Neuronal stem cell (in vitro differentiated cells): ENCODE measurements around the gene KIF1A.

Experiments used
- DNase-seq: peaks from one replicate; pipeline ENCODE4 v3.0.0-alpha.2; 2013; ENCODE audit warnings: low spot score
- H2AFZ ChIP-seq: one replicate; pipeline ENCODE4 v1.6.1; 2013; ENCODE audit warnings: mild to moderate bottlenecking, low read length, inconsistent platforms
- H2AK5ac ChIP-seq: 2 replicates; pipeline ENCODE4 v1.6.1; 2013; ENCODE audit warnings: low read depth, mild to moderate bottlenecking, inconsistent platforms, low read length, moderate library complexity, mixed read lengths
- H2BK120ac ChIP-seq: 2 replicates; pipeline ENCODE4 v1.6.1; 2013; ENCODE audit warnings: low read depth, mild to moderate bottlenecking, inconsistent platforms, low read length, moderate library complexity, mixed read lengths
- H2BK12ac ChIP-seq: one replicate; pipeline ENCODE4 v1.6.1; 2013; ENCODE audit warnings: low read length, inconsistent platforms
- H2BK15ac ChIP-seq: 2 replicates; pipeline ENCODE4 v1.6.1; 2013; ENCODE audit warnings: mild to moderate bottlenecking, low read length, inconsistent platforms, mixed read lengths
- H2BK5ac ChIP-seq: one replicate; pipeline ENCODE4 v1.6.1; 2013; ENCODE audit warnings: inconsistent platforms, mild to moderate bottlenecking, low read length, moderate library complexity
- H3K14ac ChIP-seq: one replicate; pipeline ENCODE4 v1.6.1; 2013; ENCODE audit warnings: low read length, inconsistent platforms
- H3K18ac ChIP-seq: 2 replicates; pipeline ENCODE4 v1.6.1; 2013; ENCODE audit warnings: low read length, inconsistent platforms
- H3K23ac ChIP-seq: 2 replicates; pipeline ENCODE4 v1.6.1; 2013; ENCODE audit warnings: low read depth, mild to moderate bottlenecking, mixed read lengths, low read length, inconsistent platforms; ENCODE audit not compliant: poor library complexity
- H3K27ac ChIP-seq: replicated peaks from 3 replicates; pipeline ENCODE4 v1.5.1; 2013; ENCODE audit warnings: low read length, inconsistent platforms
- H3K27me3 ChIP-seq, 3 experiments: 2 replicates each; pipeline ENCODE4 v1.6.1; 2013; ENCODE audit warnings: low read length in 3 of 3, mild to moderate bottlenecking in 2 of 3, inconsistent platforms in 1 of 3, low read depth in 1 of 3, mixed read lengths in 1 of 3, moderate library complexity in 1 of 3; ENCODE audit not compliant: control insufficient read depth in 3 of 3, insufficient read depth in 3 of 3
- H3K36me3 ChIP-seq, 2 donors: replicated peaks in 1 of 2; 2 replicates each; pipeline ENCODE4 v1.6.1; 2013; ENCODE audit warnings: low read length in 2 of 2; ENCODE audit not compliant: control insufficient read depth in 2 of 2, insufficient read depth in 2 of 2
- H3K4ac ChIP-seq: 2 replicates; pipeline ENCODE4 v1.6.1; 2013; ENCODE audit warnings: inconsistent platforms, mild to moderate bottlenecking, low read length, moderate library complexity
- H3K4me1 ChIP-seq, 2 donors: 1 replicate in 1 of 2; 2 replicates in 1 of 2; pipeline ENCODE4 v1.6.1; 2013; ENCODE audit warnings: low read length in 2 of 2, low read depth in 1 of 2; ENCODE audit not compliant: control insufficient read depth in 2 of 2, insufficient read depth in 1 of 2
- H3K4me2 ChIP-seq: one replicate; pipeline ENCODE4 v1.6.1; 2013; ENCODE audit warnings: mild to moderate bottlenecking, low read length, inconsistent platforms; ENCODE audit not compliant: insufficient read depth, poor library complexity, severe bottlenecking
- H3K4me3 ChIP-seq, 2 donors: 2 replicates each; pipeline ENCODE4 v1.5.1; 2013; ENCODE audit warnings: low read length in 2 of 2, mild to moderate bottlenecking in 2 of 2, inconsistent platforms in 1 of 2, moderate library complexity in 1 of 2
- H3K79me1 ChIP-seq: one replicate; pipeline ENCODE4 v1.6.1; 2013; ENCODE audit warnings: low read depth, mild to moderate bottlenecking, inconsistent platforms, low read length, moderate library complexity
- H3K9ac ChIP-seq: one replicate; pipeline ENCODE4 v1.6.1; 2013; ENCODE audit warnings: mild to moderate bottlenecking, low read depth, low read length, inconsistent platforms; ENCODE audit not compliant: poor library complexity
- H3K9me3 ChIP-seq, 2 donors: replicated peaks in 1 of 2; 2 replicates each; pipeline versions ENCODE3 to v1.6.1; 2013; ENCODE audit warnings: low read length in 2 of 2, mild to moderate bottlenecking in 2 of 2, inconsistent platforms in 1 of 2, low read depth in 1 of 2, mixed read lengths in 1 of 2, moderate library complexity in 1 of 2; ENCODE audit not compliant: control insufficient read depth in 2 of 2, insufficient read depth in 1 of 2
- H4K8ac ChIP-seq: one replicate; pipeline ENCODE4 v1.6.1; 2013; ENCODE audit warnings: low read depth, mild to moderate bottlenecking, inconsistent platforms, low read length, moderate library complexity
- H4K91ac ChIP-seq: one replicate; pipeline ENCODE4 v1.6.1; 2013; ENCODE audit warnings: low read length, low read depth, mild to moderate bottlenecking, inconsistent platforms; ENCODE audit not compliant: poor library complexity
- WGBS, 2 donors: extraction: QIAGEN DNeasy Blood & Tissue Kit; methylation state at CpG; one replicate each; pipeline ENCODE4 v1.1.7; 2013; ENCODE audit warnings: missing lambda C conversion rate in 2 of 2, mixed read lengths in 1 of 2; ENCODE audit not compliant: insufficient read length in 2 of 2, insufficient replicate concordance in 1 of 2; ENCODE audit errors: extremely low coverage in 2 of 2; 5-methylcytosine and 5-hydroxymethylcytosine counted together

Gene KIF1A

DNA sequence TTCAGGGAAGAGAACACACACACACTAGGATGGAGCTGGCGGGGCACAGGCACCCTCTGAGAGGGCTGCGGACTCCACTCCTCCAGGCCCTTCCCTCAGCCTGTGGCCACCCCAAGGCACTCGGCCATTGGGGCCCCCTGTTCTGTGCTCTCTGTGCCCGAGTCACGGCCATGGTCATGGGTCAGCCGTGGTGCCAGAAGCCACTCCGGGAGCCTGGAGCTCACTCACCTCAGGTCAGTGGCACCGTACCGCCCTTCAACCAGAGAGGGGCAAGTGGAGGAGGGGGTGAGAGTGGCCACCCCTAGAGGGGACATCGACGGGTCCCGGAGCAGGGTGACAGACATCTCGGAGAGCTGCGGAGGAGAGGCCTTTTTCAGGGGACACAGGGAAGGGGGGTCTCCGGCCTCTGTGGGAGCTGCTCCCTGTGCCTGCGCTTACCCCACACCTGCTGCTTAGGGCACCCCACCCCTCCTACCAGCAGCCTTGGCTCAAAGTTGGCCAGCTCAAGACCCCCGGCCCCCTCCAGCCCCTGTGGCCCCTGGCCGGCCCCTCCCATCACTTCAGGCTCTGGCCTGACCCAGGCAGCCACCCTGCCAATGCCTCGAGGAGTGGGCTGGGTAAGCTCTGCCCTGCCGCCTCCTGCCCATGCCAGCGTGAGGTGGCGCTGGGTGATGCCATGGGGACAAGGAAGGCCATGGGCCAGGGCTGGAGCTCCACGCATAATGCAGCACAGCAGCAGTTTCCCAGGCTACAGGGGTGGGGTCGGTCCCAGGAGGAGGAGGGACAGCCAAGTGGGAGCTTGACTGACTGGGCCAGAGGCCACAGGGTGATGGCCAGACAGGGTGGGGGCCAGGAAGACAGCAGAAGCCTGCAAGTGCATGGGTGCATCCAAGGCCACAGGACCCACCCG, 99.1 kb downstream of the KIF1A start:
- H3K23ac ChIP-seq = no peak overlapping the region
- H3K36me3 ChIP-seq = peaks cover 40 to 54% of the 10 kb centered on the region in 2 donors
- peak overlapping the region; percentile 48 for H3K18ac ChIP-seq
- no peak overlapping the region for H3K14ac ChIP-seq
- H4K8ac ChIP-seq = no peak overlapping the region
- no peak overlapping the region for H2BK120ac ChIP-seq
- H2BK5ac ChIP-seq = no peak overlapping the region
- H2AK5ac ChIP-seq = no peak overlapping the region
- H2AFZ ChIP-seq = no peak overlapping the region
- peaks cover 0 to 2% of the 10 kb centered on the region in 2 donors for H3K9me3 ChIP-seq
- no CpG with 5 or more reads among the region's 25 CpGs for WGBS, 2 donors
- H3K4me2 ChIP-seq = no peak overlapping the region
- no peak overlapping the region for H2BK12ac ChIP-seq
- no peak overlapping the region for H2BK15ac ChIP-seq
- DNase-seq = no peak
- H3K4me3 ChIP-seq = no peak overlapping the region
- H3K4ac ChIP-seq = no peak overlapping the region
- H3K27me3 ChIP-seq = no peaks in the 10 kb centered on the region
- H3K79me1 ChIP-seq = peaks cover 9% of the 10 kb centered on the region
- no peak overlapping the region for H3K27ac ChIP-seq
- no peak overlapping the region for H3K9ac ChIP-seq
- no peak overlapping the region for H4K91ac ChIP-seq
- H3K4me1 ChIP-seq = no peaks in the 10 kb centered on the region

DNA sequence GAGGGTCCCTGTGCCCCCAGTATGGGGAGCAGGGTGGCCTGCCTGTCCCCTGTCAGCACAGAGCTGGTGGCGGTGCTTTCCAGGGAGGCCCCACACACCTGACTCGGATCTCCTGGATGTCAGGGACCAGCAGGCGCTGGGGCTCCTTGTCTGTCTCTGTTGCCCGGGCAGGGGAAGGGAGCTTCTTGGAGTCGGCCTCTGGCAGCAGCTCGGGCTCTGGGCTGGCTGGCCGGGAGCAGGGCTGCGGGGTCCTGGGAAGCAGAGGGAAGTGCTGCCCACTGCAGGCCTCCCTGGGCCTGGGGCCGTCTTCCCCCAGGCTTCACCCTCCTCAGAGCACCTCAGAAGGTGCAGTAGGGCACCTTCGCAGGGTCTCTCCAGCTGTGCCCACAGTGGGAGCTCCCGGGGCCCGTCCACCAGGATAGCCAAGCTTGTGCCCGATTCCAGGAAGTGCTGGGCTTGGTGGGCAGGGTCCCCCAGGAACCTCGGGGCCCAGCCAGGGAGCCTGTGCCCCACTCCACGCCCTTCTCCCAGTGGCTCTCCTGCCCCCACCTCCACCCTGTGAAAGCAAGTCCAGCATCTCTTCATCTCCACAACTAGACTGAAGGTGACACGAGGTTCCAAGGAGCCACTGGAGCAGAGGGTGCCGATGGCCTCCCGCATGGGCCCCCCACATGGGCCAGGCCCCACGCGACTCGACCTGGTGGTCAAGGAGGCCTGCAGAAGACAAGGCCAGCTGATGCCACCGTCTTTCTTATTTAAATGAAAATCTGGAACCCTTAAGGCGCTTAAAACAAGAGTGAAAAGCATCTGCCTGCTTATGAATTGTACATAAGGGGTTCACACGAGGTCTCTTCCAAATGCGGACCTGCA, 100.1 kb downstream of the KIF1A start:
- H2BK5ac ChIP-seq = peak overlapping the region; percentile 39
- no peak overlapping the region for H3K27ac ChIP-seq
- peaks cover 9% of the 10 kb centered on the region for H3K79me1 ChIP-seq
- peak overlapping the region; percentile 47 for H3K14ac ChIP-seq
- H3K9ac ChIP-seq = no peak overlapping the region
- DNase-seq = no peak
- H3K27me3 ChIP-seq = no peaks in the 10 kb centered on the region
- no peak overlapping the region for H3K4me2 ChIP-seq
- H2BK12ac ChIP-seq = no peak overlapping the region
- no peak overlapping the region for H3K4me3 ChIP-seq
- H3K18ac ChIP-seq = no peak overlapping the region
- no peak overlapping the region for H2AK5ac ChIP-seq
- no peaks in the 10 kb centered on the region for H3K9me3 ChIP-seq
- no CpG with 5 or more reads among the region's 25 CpGs for WGBS, 2 donors
- H2BK15ac ChIP-seq = no peak overlapping the region
- peaks cover 30 to 47% of the 10 kb centered on the region in 2 donors for H3K36me3 ChIP-seq
- H4K8ac ChIP-seq = no peak overlapping the region
- H3K4me1 ChIP-seq = no peaks in the 10 kb centered on the region
- no peak overlapping the region for H4K91ac ChIP-seq
- no peak overlapping the region for H2AFZ ChIP-seq
- H2BK120ac ChIP-seq = no peak overlapping the region
- H3K23ac ChIP-seq = no peak overlapping the region
- H3K4ac ChIP-seq = no peak overlapping the region

GRCh38 chr2:240718896-240719490, 101.0 kb downstream of the KIF1A start:
- H2BK120ac ChIP-seq = no peak overlapping the region
- H2BK5ac ChIP-seq = peak overlapping the region; percentile 39
- no peak overlapping the region for H3K18ac ChIP-seq
- H3K4me2 ChIP-seq = no peak overlapping the region
- no peaks in the 10 kb centered on the region for H3K9me3 ChIP-seq
- H2AFZ ChIP-seq = no peak overlapping the region
- WGBS, 2 donors = no CpG with 5 or more reads among the region's 25 CpGs
- no peak overlapping the region for H3K4ac ChIP-seq
- H2BK12ac ChIP-seq = no peak overlapping the region
- no peak overlapping the region for H2AK5ac ChIP-seq
- H3K36me3 ChIP-seq = peaks cover 29 to 47% of the 10 kb centered on the region in 2 donors
- no peaks in the 10 kb centered on the region for H3K27me3 ChIP-seq
- H3K23ac ChIP-seq = peak overlapping the region; percentile 65
- no peak overlapping the region for H3K14ac ChIP-seq
- H4K8ac ChIP-seq = no peak overlapping the region
- peaks cover 9% of the 10 kb centered on the region for H3K79me1 ChIP-seq
- no peaks in the 10 kb centered on the region for H3K4me1 ChIP-seq
- no peak for DNase-seq
- H4K91ac ChIP-seq = no peak overlapping the region
- H3K27ac ChIP-seq = no peak overlapping the region
- H2BK15ac ChIP-seq = no peak overlapping the region
- H3K4me3 ChIP-seq = no peak overlapping the region
- H3K9ac ChIP-seq = no peak overlapping the region
